Neutrophil (primary cell): ENCODE results near the gene PPP4R2.

Experiments
- H3K27ac ChIP-seq: fragments of 200-600 bp; sonication (generic); 2 replicates; pipeline ENCODE4 v1.5.1; 2016; ENCODE audit warnings: mild to moderate bottlenecking, moderate library complexity
- H3K27me3 ChIP-seq: fragments of 200-600 bp; sonication (generic); 2 replicates; pipeline ENCODE4 v1.6.0; 2016; ENCODE audit warnings: mild to moderate bottlenecking
- H3K36me3 ChIP-seq: fragments of 200-600 bp; sonication (generic); 2 replicates; pipeline ENCODE4 v1.5.1; 2017
- H3K4me1 ChIP-seq, 2 experiments: fragments of 200-600 bp in 1 of 2; sonication (generic) in 1 of 2; 1 replicate in 1 of 2; 2 replicates in 1 of 2; pipeline versions ENCODE4 v1.5.1 to v1.6.1; 2013 to 2016; ENCODE audit warnings: low read depth in 1 of 2, low read length in 1 of 2, mild to moderate bottlenecking in 1 of 2, moderate library complexity in 1 of 2; ENCODE audit not compliant: control insufficient read depth in 1 of 2, insufficient read depth in 1 of 2
- H3K4me3 ChIP-seq, 2 experiments: fragments of 200-600 bp in 1 of 2; sonication (generic) in 1 of 2; 1 replicate in 1 of 2; 2 replicates in 1 of 2; pipeline ENCODE4 v1.5.1; 2013 to 2016; ENCODE audit warnings: low read depth in 1 of 2, low read length in 1 of 2, mild to moderate bottlenecking in 1 of 2, moderate library complexity in 1 of 2
- H3K9me3 ChIP-seq: fragments of 200-600 bp; sonication (generic); 2 replicates; pipeline ENCODE4 v1.5.1; 2016
- CTCF ChIP-seq: fragments of 200-600 bp; sonication (generic); IDR thresholded peaks from 2 replicates; pipeline ENCODE4 v1.5.1; 2016; ENCODE audit warnings: antibody characterized with exemption

Gene PPP4R2

GRCh38 chr3:73046195-73046594 lies 49.6 kb downstream of the PPP4R2 start:
- Histone ChIP-seq H3K27ac (no peak overlapping the region), H3K4me1 (peaks cover 6 to 10% of the 10 kb centered on the region in 2 experiments), H3K4me3 (no peak overlapping the region), H3K9me3 (no peaks in the 10 kb centered on the region), H3K27me3 (no peaks in the 10 kb centered on the region), H3K36me3 (peaks cover 23% of the 10 kb centered on the region)
- TF ChIP-seq CTCF = no peak

GRCh38 chr3:73049319-73049718 lies 52.7 kb downstream of the PPP4R2 start:
- Histone ChIP-seq H3K4me1 (peaks cover 4 to 10% of the 10 kb centered on the region in 2 experiments), H3K36me3 (peaks cover 23% of the 10 kb centered on the region), H3K27me3 (no peaks in the 10 kb centered on the region), H3K9me3 (no peaks in the 10 kb centered on the region), H3K4me3 (no peak overlapping the region), H3K27ac (no peak overlapping the region)
- no peak for TF ChIP-seq CTCF

GRCh38 chr3:73052857-73053256 lies 56.2 kb downstream of the PPP4R2 start:
- Histone ChIP-seq H3K4me3 (no peak overlapping the region), H3K36me3 (peaks cover 20% of the 10 kb centered on the region), H3K27ac (no peak overlapping the region), H3K4me1 (peaks cover 0 to 10% of the 10 kb centered on the region in 2 experiments), H3K27me3 (no peaks in the 10 kb centered on the region), H3K9me3 (no peaks in the 10 kb centered on the region)
- TF ChIP-seq CTCF = no peak

- no peak for TF ChIP-seq CTCF
- H3K36me3 ChIP-seq = no peaks in the 10 kb centered on the region
- peak overlapping the region; percentile 50 for H3K27ac ChIP-seq
- no peaks in the 10 kb centered on the region for H3K9me3 ChIP-seq
- no peaks in the 10 kb centered on the region for H3K27me3 ChIP-seq
- H3K4me1 ChIP-seq = peaks cover 0 to 10% of the 10 kb centered on the region in 2 experiments
- H3K4me3 ChIP-seq = no peak overlapping the region
Observed at GRCh38 chr3:73055583-73055982, 59.0 kb downstream of the PPP4R2 start.

- peak; percentile 12 for TF ChIP-seq CTCF
- H3K36me3 ChIP-seq = peaks cover 2% of the 10 kb centered on the region
- peak overlapping the region; percentile 50 for H3K27ac ChIP-seq
- no peak overlapping the region for H3K4me3 ChIP-seq
- H3K4me1 ChIP-seq = peaks cover 0 to 10% of the 10 kb centered on the region in 2 experiments
- no peaks in the 10 kb centered on the region for H3K27me3 ChIP-seq
- H3K9me3 ChIP-seq = no peaks in the 10 kb centered on the region
Observed at GRCh38 chr3:73056014-73056844, 59.6 kb downstream of the PPP4R2 start.
